ENCODE data around the gene NOL9. TPM values are rescaled to one million over a fixed set of nuclear protein-coding genes. Genes with fewer than 3 reads are reported as not detected.

Gene NOL9
- total RNA-seq, 1 experiment from 2014 or later = 49.2 TPM

GRCh38 chr1:6487804-6488484 lies 66.4 kb downstream of the NOL9 start:
- BruUV-seq (replicated peaks) = no TSS peak
- DNase-seq (ENCODE audit: unreplicated experiment) = no peak
- no peaks in the 10 kb centered on the region for H3K27me3 Mint-ChIP-seq (ENCODE audit: insufficient read depth, unreplicated experiment)
- H3K27ac Mint-ChIP-seq (ENCODE audit: low read depth, unreplicated experiment) = peak overlapping the region; percentile 51
- TF ChIP-seq, protein P1, sequence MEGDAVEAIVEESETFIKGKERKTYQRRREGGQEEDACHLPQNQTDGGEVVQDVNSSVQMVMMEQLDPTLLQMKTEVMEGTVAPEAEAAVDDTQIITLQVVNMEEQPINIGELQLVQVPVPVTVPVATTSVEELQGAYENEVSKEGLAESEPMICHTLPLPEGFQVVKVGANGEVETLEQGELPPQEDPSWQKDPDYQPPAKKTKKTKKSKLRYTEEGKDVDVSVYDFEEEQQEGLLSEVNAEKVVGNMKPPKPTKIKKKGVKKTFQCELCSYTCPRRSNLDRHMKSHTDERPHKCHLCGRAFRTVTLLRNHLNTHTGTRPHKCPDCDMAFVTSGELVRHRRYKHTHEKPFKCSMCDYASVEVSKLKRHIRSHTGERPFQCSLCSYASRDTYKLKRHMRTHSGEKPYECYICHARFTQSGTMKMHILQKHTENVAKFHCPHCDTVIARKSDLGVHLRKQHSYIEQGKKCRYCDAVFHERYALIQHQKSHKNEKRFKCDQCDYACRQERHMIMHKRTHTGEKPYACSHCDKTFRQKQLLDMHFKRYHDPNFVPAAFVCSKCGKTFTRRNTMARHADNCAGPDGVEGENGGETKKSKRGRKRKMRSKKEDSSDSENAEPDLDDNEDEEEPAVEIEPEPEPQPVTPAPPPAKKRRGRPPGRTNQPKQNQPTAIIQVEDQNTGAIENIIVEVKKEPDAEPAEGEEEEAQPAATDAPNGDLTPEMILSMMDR (IDR thresholded peaks at IDR 0.05; ENCODE audit: unreplicated experiment) = no peak
- CTCF ChIA-PET = interaction anchor here (0.5 to 4.9 kb wide), 15 partner anchors 8 to 243 kb away, joined by 3 to 26 read pairs (median 4); partner anchors contain the start of genes NOL9 and TAS1R1
- POLR2A ChIA-PET = interaction anchor here (0.6 to 6.3 kb wide), 17 partner anchors 8 to 289 kb away, joined by 3 to 63 read pairs (median 4); partner anchors contain the start of genes ACOT7, KLHL21 and ZBTB48
- intact Hi-C loops (cut with micrococcal nuclease) = loop anchor here (10.0 kb wide), 1 partner anchor 157 kb away; no protein-coding TSS in a partner anchor
- H3K4me1 Mint-ChIP-seq (ENCODE audit: insufficient read depth, unreplicated experiment) = peaks cover 38% of the 10 kb centered on the region
- no peak overlapping the region for H3K4me3 Mint-ChIP-seq (ENCODE audit: unreplicated experiment)
- H3K36me3 Mint-ChIP-seq (ENCODE audit: insufficient read depth, unreplicated experiment) = peaks cover 5% of the 10 kb centered on the region
- H3K9me3 Mint-ChIP-seq (ENCODE audit: unreplicated experiment) = no peaks in the 10 kb centered on the region

DNA sequence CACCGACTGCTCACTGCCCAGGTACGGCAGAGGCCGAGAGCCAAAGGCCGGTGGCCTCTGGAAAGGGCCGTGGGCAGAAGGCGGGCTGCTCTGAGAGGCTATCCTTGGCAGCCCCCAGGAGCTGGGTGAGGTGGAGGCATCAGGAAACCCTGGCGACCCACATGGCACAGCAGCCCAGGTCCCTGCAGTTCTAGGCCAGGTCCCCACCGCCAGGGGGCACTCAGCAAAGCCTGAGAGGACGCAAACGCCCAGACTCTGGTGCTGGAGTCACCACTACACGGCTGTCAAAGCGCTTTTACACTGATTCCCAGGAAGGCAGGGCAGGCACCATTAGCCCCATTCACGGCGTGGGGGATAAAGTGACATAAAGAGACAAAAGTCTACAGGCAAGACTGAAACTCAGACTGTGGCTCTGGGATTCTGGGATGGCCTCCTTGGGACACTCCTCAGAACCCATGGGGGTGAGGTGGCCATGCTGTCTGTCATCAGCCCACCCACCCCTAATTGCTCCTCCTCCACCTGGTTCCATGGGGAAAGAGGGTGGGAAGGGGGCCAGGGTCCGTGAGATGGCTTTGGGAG lies 67.8 kb downstream of the NOL9 start:
- Mint-ChIP-seq H3K27me3 (ENCODE audit: insufficient read depth, unreplicated experiment) (no peaks in the 10 kb centered on the region), H3K4me3 (ENCODE audit: unreplicated experiment) (peak overlapping the region; percentile 29), H3K4me1 (ENCODE audit: insufficient read depth, unreplicated experiment) (peaks cover 27% of the 10 kb centered on the region), H3K36me3 (ENCODE audit: insufficient read depth, unreplicated experiment) (peaks cover 5% of the 10 kb centered on the region), H3K9me3 (ENCODE audit: unreplicated experiment) (no peaks in the 10 kb centered on the region), H3K27ac (ENCODE audit: low read depth, unreplicated experiment) (peak overlapping the region; percentile 42)
- intact Hi-C loops (cut with micrococcal nuclease) = loop anchor here (1.0 to 10.0 kb wide), 3 partner anchors 37 to 158 kb away; partner anchors contain the start of gene NOL9
- CTCF ChIA-PET = interaction anchor here (0.6 to 2.8 kb wide), 22 partner anchors 8 to 164 kb away, joined by 3 to 23 read pairs (median 4); partner anchors contain the start of genes HES2, NOL9 and TAS1R1
- POLR2A ChIA-PET = interaction anchor here (6.3 kb wide), 1 partner anchor 35 kb away, joined by 63 read pairs; no protein-coding TSS in a partner anchor
- BruUV-seq (replicated peaks) = no TSS peak
- TF ChIP-seq, protein P1 (IDR thresholded peaks at IDR 0.05; ENCODE audit: unreplicated experiment) = peak; percentile 82
- DNase-seq (ENCODE audit: unreplicated experiment) = peak; percentile 81

DNA sequence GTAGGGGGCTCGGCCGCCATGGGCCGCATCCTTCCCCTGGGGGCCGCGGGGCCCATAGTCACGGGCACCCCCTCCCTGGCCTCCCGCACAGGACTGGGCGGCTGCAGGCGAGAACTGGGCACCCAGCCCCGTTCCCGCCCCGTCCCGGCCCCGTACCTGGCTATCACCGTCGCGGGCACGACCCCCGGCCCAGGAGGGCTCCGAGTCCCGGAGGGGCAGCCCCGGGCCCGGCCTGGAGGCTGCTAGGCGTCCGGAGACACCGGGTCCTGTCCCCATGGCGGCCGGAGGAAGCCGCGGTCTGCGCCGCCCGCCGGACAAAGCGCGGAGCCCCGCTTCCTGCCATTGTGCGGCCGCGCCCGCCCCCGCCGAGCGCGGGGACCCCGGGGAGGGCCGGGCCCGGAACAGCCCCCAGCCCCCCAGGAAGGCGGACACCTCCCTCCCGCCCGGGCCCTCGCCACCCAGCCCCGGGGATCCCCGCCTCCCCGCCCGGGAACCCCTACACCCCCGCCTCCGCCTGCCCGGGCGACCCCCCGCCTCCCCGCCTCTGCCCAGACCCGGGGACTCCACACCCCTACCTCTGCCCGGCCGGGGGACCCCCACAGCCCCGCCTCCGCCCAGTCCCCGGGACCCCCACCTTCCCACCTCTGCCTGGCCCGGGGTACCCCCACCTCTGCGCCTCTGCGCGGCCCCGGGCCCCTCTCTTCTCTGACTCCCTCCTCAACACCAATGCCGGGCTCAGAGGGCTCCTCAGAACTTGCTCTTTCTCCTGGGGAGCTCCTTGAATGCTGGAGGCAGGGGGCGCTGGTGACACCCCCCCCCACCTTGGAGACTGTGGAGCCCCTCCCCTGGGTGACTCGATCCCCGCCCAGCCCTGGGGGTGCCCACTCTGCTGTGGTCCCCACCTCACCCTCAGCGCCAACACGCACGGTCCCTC lies 68.9 kb downstream of the NOL9 start:
- Mint-ChIP-seq H3K36me3 (ENCODE audit: insufficient read depth, unreplicated experiment) (peaks cover 4% of the 10 kb centered on the region), H3K27ac (ENCODE audit: low read depth, unreplicated experiment) (no peak overlapping the region), H3K4me1 (ENCODE audit: insufficient read depth, unreplicated experiment) (peaks cover 24% of the 10 kb centered on the region), H3K4me3 (ENCODE audit: unreplicated experiment) (peak overlapping the region; percentile 29), H3K9me3 (ENCODE audit: unreplicated experiment) (no peaks in the 10 kb centered on the region), H3K27me3 (ENCODE audit: insufficient read depth, unreplicated experiment) (no peaks in the 10 kb centered on the region)
- ChIA-PET CTCF (interaction anchor here (0.6 to 2.8 kb wide), 24 partner anchors 7 to 596 kb away, joined by 3 to 23 read pairs (median 4); partner anchors contain the start of genes HES2, NOL9, TAS1R1 and THAP3), POLR2A (no interaction called here)
- intact Hi-C loops (cut with micrococcal nuclease) = loop anchor here (1.0 to 10.0 kb wide), 3 partner anchors 38 to 159 kb away; partner anchors contain the start of gene NOL9
- TF ChIP-seq, protein P1 (IDR thresholded peaks at IDR 0.05; ENCODE audit: unreplicated experiment) = no peak
- no peak for DNase-seq (ENCODE audit: unreplicated experiment)
- no TSS peak for BruUV-seq (replicated peaks)
